GM19372 (cell line): Measurements from ENCODE around the gene COX4I2.

ENCODE experiments used
- ATAC-seq: cut with Tn5 transposase; IDR thresholded peaks from one replicate; pipeline ENCODE4 v1.9.1; 2021; ENCODE audit warnings: mild to moderate bottlenecking, low read depth, moderate library complexity; ENCODE audit not compliant: unreplicated experiment

COX4I2 gene

GRCh38 chr20:31674895-31675827, 37.4 kb downstream of the COX4I2 start:
- no peak for ATAC-seq

GRCh38 chr20:31675828-31676608, 38.3 kb downstream of the COX4I2 start:
- no peak for ATAC-seq

GRCh38 chr20:31676609-31676989, 38.9 kb downstream of the COX4I2 start:
- no peak for ATAC-seq

- ATAC-seq, result no peak
Observed at GRCh38 chr20:31677553-31678260, 40.0 kb downstream of the COX4I2 start.

- no peak for ATAC-seq
Observed at GRCh38 chr20:31678389-31679356, 41.0 kb downstream of the COX4I2 start.

- no peak for ATAC-seq
Observed at GRCh38 chr20:31679357-31680285, 41.9 kb downstream of the COX4I2 start.

GRCh38 chr20:31680286-31681127, 42.8 kb downstream of the COX4I2 start:
- ATAC-seq, result no peak

GRCh38 chr20:31681128-31681727, 43.5 kb downstream of the COX4I2 start:
- no peak for ATAC-seq

- no peak for ATAC-seq
Observed at GRCh38 chr20:31681769-31682168, 44.1 kb downstream of the COX4I2 start.

- ATAC-seq, result no peak
Observed at GRCh38 chr20:31682352-31682751, 44.6 kb downstream of the COX4I2 start.

GRCh38 chr20:31682927-31683326, 45.2 kb downstream of the COX4I2 start:
- ATAC-seq, result no peak

GRCh38 chr20:31684153-31685015, 46.7 kb downstream of the COX4I2 start:
- ATAC-seq, result no peak

- ATAC-seq, result no peak
Observed at GRCh38 chr20:31685853-31686643, 48.3 kb downstream of the COX4I2 start.

GRCh38 chr20:31687777-31688176, 50.1 kb downstream of the COX4I2 start:
- no peak for ATAC-seq

- ATAC-seq, result no peak
Observed at GRCh38 chr20:31689141-31689540, 51.4 kb downstream of the COX4I2 start.
